Measurements from ENCODE around the gene MAEA.

Gene MAEA

DNA sequence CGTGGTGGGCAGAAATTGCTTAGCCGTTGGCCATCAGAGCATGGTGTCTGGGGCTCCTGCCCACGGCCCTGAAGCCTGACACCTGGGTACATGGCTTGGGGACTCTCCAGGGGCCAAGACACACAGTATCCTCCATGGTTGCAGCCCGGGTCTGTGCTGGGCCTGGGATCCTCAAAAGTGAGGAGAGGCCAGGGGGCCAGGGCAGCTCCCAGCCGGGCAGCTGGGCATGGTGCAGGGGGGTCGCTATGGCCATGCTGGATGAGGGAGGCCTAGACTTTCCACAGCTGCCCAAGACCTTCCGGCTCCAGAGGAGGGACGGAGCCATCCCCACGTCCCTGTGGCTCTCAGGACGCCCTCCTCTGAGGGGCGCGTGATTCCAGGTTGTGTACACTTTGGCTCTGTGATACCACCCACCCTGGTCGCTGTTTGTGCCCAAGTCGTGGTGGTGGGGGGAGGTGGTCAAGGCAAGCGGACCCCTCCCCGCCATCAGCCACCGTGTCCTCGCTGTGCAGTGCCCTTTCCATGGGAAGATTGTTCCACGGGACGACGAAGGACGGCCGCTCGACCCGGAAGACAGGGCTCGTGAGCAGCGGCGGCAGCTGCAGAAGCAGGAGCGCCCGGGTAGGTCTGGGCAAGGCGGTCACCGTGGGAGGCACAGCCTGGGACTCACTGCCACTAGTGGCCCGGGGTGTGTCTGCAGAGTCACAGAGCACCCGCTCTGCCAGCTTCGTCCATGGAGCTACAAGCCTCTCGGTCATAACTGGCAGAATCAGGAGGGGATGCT lies 90.9 kb downstream of the MAEA start:
- no peak for DNase-seq (ENCODE audit: low spot score)

DNA sequence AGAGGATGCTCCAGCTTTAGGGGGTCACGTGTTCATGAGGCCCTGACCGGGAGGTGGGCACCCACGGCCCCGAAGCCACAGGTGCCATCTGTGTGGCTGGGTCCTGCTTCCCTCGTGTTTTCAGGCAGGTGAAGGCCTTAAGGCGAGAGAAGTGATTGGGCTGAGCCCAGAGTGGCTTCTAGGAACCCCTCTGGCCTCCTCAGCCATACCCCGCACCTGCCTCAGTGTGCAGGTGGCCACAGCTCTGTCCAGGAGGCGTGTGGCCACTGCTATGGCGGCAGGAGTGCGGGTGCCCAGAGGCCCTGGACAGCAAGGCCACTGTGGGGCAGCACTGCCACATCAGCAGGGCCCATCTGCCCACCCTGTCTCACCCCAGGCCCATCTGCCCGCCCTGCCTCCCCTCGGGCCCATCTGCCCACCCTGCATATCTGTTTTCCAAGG lies 91.5 kb downstream of the MAEA start:
- no peak for DNase-seq (ENCODE audit: low spot score)

DNA sequence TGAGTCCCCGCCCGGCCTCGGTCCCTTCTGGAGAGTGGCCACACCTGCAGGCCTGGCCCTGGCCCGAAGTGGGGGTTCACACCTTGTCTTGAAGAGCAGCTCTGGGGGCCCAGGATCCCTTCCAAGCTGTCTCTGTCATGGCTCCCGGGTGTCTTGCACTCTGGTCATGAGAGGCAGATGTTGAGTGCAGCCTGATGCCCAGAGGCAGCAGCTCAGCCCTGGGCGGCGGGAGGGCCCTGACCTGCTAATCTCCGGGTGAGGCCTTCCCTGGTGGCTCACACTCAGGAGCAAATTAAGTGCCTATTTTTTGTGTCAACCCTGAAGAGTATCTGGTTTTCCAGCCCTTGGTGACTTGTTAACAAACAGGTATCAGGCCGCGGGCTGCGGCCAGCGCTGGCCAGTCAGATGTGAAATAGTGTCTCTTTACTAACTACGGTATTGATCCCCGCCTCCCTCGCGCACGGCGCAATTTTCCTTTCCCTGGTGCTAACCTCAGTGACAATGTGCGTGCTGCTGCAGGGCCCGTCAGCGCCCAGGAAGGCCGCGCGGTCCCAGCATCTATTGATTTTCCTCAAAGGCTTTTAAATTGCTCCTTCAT lies 92.4 kb downstream of the MAEA start:
- DNase-seq (ENCODE audit: low spot score): no peak

DNA sequence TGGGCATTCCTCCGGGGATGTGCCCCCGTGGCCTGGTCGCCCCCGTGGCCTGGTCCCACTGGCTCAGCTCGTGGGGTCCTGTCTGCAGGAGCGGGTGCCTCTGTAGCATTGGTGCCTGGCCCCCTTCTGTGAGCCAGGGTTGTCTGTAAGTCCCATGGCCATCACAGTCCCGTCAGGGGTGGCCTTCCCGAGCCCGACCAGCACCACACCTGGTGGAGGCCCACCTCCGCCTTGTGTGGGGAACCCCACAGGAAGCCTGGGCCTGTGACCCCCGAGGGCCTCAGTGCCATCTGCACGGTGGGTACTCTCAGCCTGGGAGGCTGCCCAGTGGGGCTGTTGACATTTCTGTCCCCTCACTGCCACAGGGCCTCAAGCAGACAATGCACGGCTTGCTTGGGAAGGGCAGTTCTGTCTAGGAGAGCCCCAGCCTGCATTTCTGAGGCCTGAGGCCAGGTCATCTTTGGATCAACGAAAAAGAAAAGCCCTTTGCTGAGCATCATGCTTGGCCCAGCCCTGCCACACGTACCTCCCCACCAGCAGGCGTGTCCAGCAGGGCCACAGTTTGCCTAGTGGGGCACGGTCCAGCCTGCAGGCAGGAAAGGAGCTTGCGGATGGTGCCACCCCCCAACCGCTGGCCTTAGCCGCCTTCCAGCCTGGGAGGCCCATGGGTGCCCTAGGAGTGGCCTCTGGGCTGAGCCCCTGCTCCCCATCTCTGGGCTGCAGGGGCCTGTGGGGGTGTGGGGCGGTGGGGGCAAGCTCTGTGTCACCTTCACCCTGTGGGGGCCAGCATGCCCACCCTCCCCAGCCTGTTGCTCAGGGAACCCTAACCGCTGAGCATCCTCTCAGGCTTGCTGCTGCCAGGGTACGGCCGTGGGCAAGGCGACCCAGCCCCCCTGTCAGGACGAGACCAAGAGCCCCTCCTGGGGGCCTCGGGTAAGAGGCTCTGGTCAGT lies 93.4 kb downstream of the MAEA start:
- no peak for DNase-seq (ENCODE audit: low spot score)

DNA sequence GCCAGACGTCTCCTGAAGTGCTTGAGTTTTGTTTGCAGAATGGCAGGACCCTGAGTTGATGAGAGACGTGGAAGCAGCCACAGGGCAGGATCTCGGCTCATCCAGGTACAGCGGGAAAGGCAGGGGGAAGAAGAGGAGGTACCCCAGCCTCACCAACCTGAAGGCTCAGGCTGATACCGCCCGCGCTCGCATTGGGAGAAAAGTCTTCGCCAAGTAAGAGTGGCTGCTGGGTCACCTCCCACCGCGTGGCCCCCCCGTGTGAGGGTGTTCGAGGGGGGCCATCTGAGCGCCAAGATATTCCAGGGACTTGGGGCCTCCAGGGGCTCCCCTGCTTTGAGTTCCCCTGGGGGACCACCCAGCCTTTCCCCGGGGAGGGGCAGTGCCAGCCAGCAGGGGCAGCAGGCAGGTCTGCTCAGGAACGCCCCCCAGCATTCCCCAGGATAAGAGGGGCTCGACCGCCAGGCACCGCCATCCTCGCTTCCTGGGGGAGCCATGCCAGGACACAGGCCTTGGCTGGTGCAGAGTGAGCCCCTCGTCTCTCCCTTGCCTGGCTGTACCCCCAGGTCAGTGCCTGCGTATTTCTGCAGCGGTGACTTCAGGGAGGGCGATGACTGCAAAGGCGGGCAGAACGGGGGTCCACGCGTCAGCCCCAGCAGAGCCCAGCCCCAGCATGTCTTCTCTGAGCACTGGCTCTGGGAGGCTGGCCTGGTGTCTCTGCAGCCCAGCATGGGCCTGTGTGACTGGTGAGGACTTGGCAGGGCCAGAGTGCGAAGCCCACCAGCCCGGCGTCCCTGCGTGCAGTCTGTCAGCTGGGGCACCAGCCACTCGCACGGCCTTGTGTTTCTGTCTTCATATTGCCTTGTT lies 94.3 kb downstream of the MAEA start:
- no peak for DNase-seq (ENCODE audit: low spot score)

DNA sequence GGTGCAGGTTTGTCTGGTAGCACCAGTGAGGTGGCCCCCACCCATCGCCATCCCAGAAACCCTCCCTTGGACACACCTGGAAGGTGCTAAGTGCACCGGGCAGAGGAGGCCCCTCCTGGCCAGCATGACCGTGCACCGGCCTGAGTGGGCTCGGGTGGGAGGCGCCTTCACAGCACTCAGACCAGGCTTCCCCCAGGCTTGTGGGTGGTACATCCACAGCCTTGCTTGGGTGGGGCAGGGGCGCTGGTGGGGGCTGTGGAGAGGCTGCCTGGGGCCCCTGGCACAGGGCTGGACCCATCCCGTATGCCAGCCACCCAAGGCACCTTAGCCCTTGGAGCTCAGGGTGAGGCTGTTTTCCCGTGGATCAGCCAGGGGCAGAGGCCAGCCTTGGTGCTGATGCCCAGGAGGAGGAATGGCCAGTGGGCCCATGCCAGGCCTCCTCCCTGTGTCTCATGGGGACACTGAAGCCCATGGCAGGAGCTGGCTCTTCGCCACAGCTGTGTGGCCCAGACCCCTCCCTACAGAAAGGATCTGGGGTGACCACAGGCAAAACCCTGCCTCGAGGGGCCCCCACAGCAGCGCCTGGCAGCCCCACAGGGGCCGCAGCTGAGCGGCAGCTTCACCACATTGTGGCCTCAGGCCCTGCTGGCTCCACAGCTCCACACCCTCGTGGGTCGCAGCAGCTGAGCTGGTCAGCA lies 95.1 kb downstream of the MAEA start:
- no peak for DNase-seq (ENCODE audit: low spot score)

DNA sequence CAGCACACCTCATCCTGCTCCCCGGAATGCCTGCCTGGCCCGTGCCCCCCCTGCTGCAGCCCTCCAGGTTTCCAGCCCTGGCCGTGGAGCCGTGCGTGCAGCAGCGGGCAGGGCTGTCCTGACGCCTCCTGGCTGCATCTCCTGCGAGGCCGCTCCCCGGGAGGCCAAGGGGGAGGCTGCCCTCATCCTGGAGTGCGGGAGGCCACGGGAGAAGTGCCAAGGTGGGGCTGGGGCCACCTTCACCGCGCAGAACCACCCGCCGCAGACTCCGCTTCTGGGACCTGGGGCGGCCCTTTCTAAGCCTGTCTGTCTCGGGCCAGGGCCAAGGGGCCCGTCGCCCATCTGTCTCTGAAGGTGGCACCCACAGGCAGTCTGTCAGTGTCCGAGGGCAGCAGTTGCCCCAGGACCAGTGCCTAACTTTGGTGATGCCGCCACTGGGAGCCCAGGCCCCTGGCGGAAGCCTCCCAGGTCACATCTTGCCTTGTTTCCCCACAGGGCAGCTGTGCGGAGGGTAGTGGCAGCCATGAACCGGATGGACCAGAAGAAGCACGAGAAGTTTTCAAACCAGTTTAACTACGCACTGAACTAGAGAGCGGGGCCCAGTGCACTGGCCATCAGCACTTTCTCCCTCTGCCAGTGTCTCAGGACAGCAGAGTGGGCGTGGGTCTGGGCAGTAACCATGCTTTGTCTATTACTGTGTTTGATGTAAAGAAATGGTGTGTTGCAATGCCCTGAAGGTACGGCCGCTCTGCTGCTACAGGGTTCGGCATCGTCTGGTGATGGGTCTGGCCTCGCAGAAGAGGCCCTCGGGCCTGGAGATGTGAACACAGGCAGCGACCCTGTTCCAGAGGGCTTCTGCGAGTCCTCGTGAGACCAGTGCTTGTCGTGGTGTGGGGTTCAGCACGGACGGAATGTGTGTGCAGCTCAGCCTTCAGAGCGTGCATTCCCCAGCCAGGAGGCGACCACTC lies 96.0 kb downstream of the MAEA start:
- DNase-seq (ENCODE audit: low spot score): no peak

All from Ammon's horn (tissue), 1 donor.